ENCODE measurements around the gene CDKAL1.
"Not testable (repeated sequence)": the region's sequence is repeated elsewhere in the genome, so short reads cannot be mapped to it uniquely, and the experiment has no call there.

Gene CDKAL1

DNA sequence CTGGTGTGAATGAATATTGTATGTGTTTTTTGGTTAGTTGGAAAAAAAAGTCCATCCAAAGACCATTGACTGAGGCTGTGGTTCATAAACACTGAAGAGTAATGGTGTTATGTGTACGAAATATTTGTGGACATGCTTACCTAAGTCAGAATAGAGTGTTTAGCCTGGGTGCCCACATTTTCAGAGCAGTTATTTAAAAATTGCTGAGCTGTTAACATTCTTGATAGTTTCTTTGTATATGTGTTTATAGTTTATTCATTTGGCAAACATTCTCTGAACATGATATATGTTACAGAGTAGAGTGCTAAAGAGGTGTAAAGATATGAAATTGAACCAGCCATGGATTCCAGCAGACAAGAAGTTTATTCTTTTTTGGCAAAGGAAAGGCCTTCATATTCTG, 20.6 kb downstream of the CDKAL1 start:
- no peak for DNase-seq

- peak in 1 of 2 experiments; percentile 17 for DNase-seq
These were observed 25.8 kb downstream of the CDKAL1 start for GRCh38 chr6:20559924-20560551.

- DNase-seq, result no peak
These were observed 29.1 kb downstream of the CDKAL1 start for GRCh38 chr6:20563377-20563776.

- peak; percentile 40 to 58 for DNase-seq
These were observed 30.0 kb downstream of the CDKAL1 start for GRCh38 chr6:20564269-20564668.

- no peak for DNase-seq
These were observed 30.5 kb downstream of the CDKAL1 start for GRCh38 chr6:20564777-20565176.

- no peak for DNase-seq
These were observed 31.1 kb downstream of the CDKAL1 start for GRCh38 chr6:20565342-20565741.

DNA sequence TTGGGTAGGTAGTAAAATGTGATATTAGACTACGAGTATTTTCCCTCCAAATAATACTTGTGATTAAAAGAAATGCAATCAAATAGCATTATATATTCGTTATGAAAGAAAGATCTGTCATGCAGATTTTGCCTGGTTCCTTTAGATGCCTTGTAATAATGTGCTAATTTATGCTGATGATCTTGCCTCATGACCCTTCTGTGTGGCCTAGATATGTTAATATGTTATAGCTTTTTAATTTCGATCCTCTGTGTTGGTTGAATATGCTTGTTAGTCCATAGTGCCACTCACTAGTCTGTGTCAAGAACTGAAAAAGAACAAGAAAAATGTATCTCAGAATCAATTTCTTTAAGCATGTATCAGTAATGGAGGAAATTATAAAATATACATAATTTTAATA, 31.9 kb downstream of the CDKAL1 start:
- DNase-seq, result no peak

- no peak for DNase-seq
These were observed 34.8 kb downstream of the CDKAL1 start for GRCh38 chr6:20569000-20569610.

GRCh38 chr6:20571261-20571660, 37.0 kb downstream of the CDKAL1 start:
- DNase-seq, result no peak

- no peak for DNase-seq
These were observed 38.0 kb downstream of the CDKAL1 start for GRCh38 chr6:20572288-20572687.

- DNase-seq, result peak; percentile 55 to 71
These were observed 38.7 kb downstream of the CDKAL1 start for GRCh38 chr6:20572940-20573339.

GRCh38 chr6:20574355-20574754, 40.1 kb downstream of the CDKAL1 start:
- no peak for DNase-seq

GRCh38 chr6:20575125-20575524, 40.9 kb downstream of the CDKAL1 start:
- DNase-seq, result no peak

DNA sequence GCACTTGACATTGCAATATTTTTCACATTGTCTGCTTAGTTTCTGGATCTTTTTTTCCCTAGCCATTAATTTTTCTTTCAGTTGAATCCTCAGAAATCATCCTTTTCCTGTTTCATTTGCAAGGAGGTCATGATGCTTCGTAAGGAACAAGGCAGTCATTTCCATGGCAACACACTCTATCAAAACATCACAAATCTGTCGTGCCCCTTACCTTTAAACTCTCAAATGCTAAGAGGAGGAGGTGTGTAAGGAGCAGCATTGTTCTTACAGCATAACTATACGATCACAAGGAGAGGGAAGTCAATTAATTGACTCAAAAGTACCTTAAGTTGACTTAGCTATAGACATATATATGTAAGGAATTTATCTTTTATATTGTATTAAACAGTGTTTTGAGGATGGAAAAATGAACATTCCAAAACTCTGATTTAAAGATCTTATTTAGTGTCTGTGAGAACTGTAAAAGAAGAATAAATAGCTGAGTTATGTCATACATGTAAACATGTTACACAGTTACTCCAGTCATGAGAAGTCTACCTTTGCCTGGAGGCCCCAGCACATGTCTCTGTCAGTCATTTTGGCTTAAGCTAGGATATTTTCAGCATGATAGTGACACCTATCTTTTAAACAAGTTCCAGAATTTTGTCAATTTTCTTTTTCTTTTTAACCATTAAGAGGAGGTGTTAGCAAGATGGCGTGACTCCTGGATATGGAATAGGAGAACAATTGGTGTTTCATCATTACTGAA, 41.6 kb downstream of the CDKAL1 start:
- no peak for DNase-seq

- DNase-seq, result no peak
These were observed 43.0 kb downstream of the CDKAL1 start for GRCh38 chr6:20577173-20577688.

DNA sequence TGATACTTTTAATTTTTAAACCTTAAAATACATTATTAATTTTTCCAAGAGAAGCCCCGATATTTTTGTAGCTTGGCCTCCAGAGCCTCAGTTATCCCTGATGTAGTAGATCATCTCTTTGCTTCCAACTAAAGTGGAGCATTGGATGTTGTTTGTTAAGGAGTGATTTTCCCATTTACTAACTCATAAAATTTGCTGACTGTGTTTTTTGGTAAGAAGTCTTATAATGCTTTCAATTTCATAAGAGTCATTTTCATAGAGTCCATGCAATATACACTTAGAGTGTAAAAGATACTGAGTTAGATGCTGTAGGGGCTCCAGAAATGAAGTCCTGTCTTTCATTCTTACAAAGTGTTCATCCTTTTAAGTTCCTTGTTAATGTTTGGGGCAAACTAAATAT, 46.8 kb downstream of the CDKAL1 start:
- DNase-seq, result no peak

- DNase-seq, result no peak
These were observed 48.6 kb downstream of the CDKAL1 start for GRCh38 chr6:20582586-20583443.

GRCh38 chr6:20583444-20583800, 49.2 kb downstream of the CDKAL1 start:
- DNase-seq, result no peak

- DNase-seq, result no peak
These were observed 50.0 kb downstream of the CDKAL1 start for GRCh38 chr6:20584100-20584731.

DNA sequence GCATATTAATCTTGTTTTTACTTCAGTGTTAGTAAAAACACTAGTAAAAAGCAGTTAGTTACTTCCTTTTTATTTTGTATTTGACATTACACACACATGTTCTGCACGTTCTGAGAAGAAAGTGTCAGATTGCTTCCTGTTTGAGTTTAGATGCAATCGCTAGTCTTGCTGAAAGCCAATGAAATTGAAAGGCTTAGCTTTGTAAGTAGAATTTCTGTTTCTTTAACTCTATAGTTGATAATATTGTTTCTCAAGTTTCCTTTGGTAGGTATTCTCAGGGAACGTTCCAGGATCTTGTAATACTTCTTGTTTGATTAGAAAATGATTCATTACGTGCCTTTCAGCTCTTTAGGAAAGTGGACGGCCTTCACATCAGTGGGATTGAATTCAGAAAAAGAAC, 55.0 kb downstream of the CDKAL1 start:
- peak in 1 of 2 experiments; percentile 39 for DNase-seq

GRCh38 chr6:20590476-20590875, 56.2 kb downstream of the CDKAL1 start:
- DNase-seq, result not testable (repeated sequence)

DNA sequence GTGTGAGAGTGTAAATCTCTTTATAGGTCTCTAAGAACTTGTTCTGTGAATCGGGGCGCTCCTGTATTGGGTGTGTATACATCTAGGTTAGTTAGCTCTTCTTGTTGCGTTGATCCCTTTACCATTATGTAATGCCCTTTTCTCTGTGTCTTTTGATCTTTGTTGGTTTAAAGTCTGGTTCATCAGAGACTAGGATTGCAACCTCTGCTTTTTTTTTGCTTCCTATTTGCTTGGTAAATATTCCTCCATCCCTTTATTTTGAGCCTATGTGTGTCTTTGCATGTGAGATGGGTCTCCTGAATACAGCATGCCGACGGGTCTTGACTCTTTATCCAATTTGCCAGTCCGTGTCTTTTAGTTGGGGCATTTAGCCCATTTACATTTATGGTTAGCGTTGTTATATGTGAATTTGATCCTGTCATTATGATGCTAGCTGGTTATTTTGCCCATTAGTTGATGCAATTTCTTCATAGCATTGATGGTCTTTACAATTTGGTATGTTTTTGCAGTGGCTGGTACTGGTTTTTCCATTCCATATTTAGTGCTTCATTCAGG, 60.1 kb downstream of the CDKAL1 start:
- not testable (repeated sequence) for DNase-seq
